Stomach (tissue), 9 donors: ENCODE measurements around the gene ARFGAP3. TPM values are rescaled to one million over a fixed set of nuclear protein-coding genes. Genes with fewer than 3 reads are reported as not detected.
A peak's percentile ranks its signal among the peaks of the same experiment; 100 is the strongest.

ENCODE experiments used
- DNase-seq, 2 donors: peaks; one replicate each; pipeline versions ENCODE4 v3.0.0 to v3.0.0-alpha.2; 2013 to 2019
- H3K27ac ChIP-seq, 5 donors: fragments of 200-600 bp in 4 of 5; sonication (generic) in 4 of 5; one replicate each; pipeline ENCODE4 v1.5.1; 2013 to 2019; ENCODE audit warnings: mild to moderate bottlenecking in 1 of 5, moderate library complexity in 1 of 5
- H3K27me3 ChIP-seq, 3 donors: fragments of 200-600 bp; sonication (generic); one replicate each; pipeline ENCODE4 v1.5.1; 2017 to 2019; ENCODE audit warnings: mixed run types in 1 of 3
- H3K36me3 ChIP-seq, 4 donors: fragments of 200-600 bp; sonication (generic); 1 replicate in 3 of 4; 2 replicates in 1 of 4; pipeline ENCODE4 v1.5.1; 2016 to 2019
- H3K4me1 ChIP-seq, 4 donors: fragments of 200-600 bp; sonication (generic); one replicate each; pipeline ENCODE4 v1.5.1; 2016 to 2019
- H3K4me3 ChIP-seq, 4 donors: fragments of 200-600 bp; sonication (generic) in 3 of 4; one replicate each; pipeline ENCODE4 v1.5.1; 2016 to 2019; ENCODE audit warnings: mild to moderate bottlenecking in 1 of 4
- H3K9me3 ChIP-seq, 4 donors: fragments of 200-600 bp; sonication (generic); one replicate each; pipeline ENCODE4 v1.5.1; 2016 to 2019
- EP300 ChIP-seq: sonication (generic); formaldehyde crosslinking; IDR thresholded peaks from one replicate; pipeline ENCODE4 v1.6.1; 2017; ENCODE audit warnings: antibody characterized with exemption
- POLR2A ChIP-seq, 4 donors: fragments of 450-650 bp; IDR thresholded peaks; one replicate each; pipeline ENCODE4 v1.6.1; 2016; ENCODE audit warnings: antibody characterized with exemption in 4 of 4, control low read depth in 2 of 4, mild to moderate bottlenecking in 1 of 4, moderate library complexity in 1 of 4
- POLR2AphosphoS5 ChIP-seq, 3 donors: sonication (generic); formaldehyde crosslinking; IDR thresholded peaks; one replicate each; pipeline ENCODE4 v1.6.1; 2016; ENCODE audit warnings: antibody characterized with exemption in 3 of 3
- WGBS, 5 donors: extraction: QIAGEN DNeasy Blood & Tissue Kit in 3 of 5; methylation state at CpG; one replicate each; pipeline versions ENCODE4 v1.1.5 to v1.1.7; 2013 to 2018; 5-methylcytosine and 5-hydroxymethylcytosine counted together
- intact Hi-C: fragments of 100-400 bp; cut with DNase I; formaldehyde crosslinking; loops from one replicate; pipeline ENCODE4 v1.15.1; 2023; ENCODE audit warnings: low total_unique reads
- polyA plus RNA-seq, 3 donors: library from polyadenylated mRNA; stranded (reverse); fragments of 200-250 nt; gene quantifications; one replicate each; pipeline ENCODE4 v1.2.3, GENCODE V29; 2013
- total RNA-seq, 5 donors: library from RNA; depleted of rRNA; stranded (reverse); fragments of >200 nt; gene quantifications; one replicate each; pipeline versions ENCODE4 v1.1.0 to v1.2.3, GENCODE V29; 2014 to 2016
- TF ChIP-seq, protein P1 (sequence below), 7 experiments: fragments of 450-650 bp in 4 of 7; fragments of 200-600 bp in 3 of 7; sonication (generic) in 3 of 7; IDR thresholded peaks; one replicate each; pipeline ENCODE4 v1.5.1; 2016 to 2019; ENCODE audit warnings: antibody characterized with exemption in 7 of 7, control low read depth in 2 of 7, mild to moderate bottlenecking in 1 of 7
- donor health status: healthy with polysubstance abuse.
- donor health status: Bipolar disorder and iron deficiency.
- donor health status: healthy.

ARFGAP3 gene
- total and polyA plus RNA-seq, 8 donors: 4.6 to 77.5 (median 39.9) TPM

DNA sequence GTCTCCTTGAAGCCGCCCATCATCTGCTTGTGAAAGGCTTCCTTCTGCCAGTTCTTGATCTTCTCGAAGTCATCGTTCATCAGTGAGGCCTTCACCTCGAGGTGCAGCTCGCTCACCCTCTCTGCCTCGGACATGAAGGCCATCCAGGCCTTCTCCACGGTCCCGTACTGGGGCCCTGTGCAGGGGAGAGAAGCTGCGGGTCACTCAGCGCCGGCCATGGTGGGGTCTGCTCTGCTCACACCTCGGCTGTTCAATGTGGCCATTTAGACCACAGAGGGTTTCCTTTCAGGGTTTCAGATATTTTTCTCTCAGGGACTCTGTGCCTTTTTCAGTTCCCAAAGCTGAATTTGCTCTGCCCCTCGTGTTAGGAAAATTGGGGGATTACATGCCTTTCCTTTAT, 33.9 kb upstream of the ARFGAP3 start:
- H3K4me3 ChIP-seq: no peak overlapping the region
- TF ChIP-seq EP300: no peak
- TF ChIP-seq POLR2AphosphoS5 (IDR thresholded peaks at IDR 0.05): no peak
- TF ChIP-seq POLR2A (IDR thresholded peaks at IDR 0.05): no peak
- TF ChIP-seq, protein P1, sequence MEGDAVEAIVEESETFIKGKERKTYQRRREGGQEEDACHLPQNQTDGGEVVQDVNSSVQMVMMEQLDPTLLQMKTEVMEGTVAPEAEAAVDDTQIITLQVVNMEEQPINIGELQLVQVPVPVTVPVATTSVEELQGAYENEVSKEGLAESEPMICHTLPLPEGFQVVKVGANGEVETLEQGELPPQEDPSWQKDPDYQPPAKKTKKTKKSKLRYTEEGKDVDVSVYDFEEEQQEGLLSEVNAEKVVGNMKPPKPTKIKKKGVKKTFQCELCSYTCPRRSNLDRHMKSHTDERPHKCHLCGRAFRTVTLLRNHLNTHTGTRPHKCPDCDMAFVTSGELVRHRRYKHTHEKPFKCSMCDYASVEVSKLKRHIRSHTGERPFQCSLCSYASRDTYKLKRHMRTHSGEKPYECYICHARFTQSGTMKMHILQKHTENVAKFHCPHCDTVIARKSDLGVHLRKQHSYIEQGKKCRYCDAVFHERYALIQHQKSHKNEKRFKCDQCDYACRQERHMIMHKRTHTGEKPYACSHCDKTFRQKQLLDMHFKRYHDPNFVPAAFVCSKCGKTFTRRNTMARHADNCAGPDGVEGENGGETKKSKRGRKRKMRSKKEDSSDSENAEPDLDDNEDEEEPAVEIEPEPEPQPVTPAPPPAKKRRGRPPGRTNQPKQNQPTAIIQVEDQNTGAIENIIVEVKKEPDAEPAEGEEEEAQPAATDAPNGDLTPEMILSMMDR (IDR thresholded peaks at IDR 0.05): no peak
- H3K4me1 ChIP-seq: peaks cover 48 to 96% (median 67%) of the 10 kb centered on the region in 4 donors
- no peaks in the 10 kb centered on the region for H3K9me3 ChIP-seq
- intact Hi-C loops: no loop called here
- H3K36me3 ChIP-seq: peaks cover 26 to 72% (median 58%) of the 10 kb centered on the region in 4 donors
- peak overlapping the region in 4 of 5 donors; percentile 25 to 93 (median 86) for H3K27ac ChIP-seq
- DNase-seq: no peak
- WGBS, 5 donors: 91 to 96% (median 94%) methylated on average over 13 of the region's 13 CpGs
- no peaks in the 10 kb centered on the region for H3K27me3 ChIP-seq

DNA sequence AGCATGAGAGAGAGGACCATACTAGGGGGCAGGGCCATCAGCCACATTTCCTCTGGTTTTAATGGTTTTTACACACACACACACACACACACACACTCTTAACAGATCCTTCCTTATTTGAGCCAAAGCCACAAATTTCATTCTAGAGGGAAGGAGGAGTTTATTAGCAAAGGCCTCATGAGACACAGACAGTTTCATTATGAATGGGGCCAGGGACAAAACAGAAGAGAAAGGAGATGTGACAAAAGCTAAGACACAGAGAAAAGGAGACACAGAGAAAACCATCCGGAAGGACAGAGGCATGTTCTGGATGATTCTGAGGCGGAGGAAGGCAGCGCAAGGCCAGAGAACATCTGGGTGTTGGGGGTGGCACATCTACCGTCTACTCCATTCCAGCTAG, 32.2 kb upstream of the ARFGAP3 start:
- H3K36me3 ChIP-seq: peaks cover 35 to 89% (median 75%) of the 10 kb centered on the region in 4 donors
- H3K4me1 ChIP-seq: peaks cover 34 to 92% (median 51%) of the 10 kb centered on the region in 4 donors
- intact Hi-C loops: no loop called here

DNA sequence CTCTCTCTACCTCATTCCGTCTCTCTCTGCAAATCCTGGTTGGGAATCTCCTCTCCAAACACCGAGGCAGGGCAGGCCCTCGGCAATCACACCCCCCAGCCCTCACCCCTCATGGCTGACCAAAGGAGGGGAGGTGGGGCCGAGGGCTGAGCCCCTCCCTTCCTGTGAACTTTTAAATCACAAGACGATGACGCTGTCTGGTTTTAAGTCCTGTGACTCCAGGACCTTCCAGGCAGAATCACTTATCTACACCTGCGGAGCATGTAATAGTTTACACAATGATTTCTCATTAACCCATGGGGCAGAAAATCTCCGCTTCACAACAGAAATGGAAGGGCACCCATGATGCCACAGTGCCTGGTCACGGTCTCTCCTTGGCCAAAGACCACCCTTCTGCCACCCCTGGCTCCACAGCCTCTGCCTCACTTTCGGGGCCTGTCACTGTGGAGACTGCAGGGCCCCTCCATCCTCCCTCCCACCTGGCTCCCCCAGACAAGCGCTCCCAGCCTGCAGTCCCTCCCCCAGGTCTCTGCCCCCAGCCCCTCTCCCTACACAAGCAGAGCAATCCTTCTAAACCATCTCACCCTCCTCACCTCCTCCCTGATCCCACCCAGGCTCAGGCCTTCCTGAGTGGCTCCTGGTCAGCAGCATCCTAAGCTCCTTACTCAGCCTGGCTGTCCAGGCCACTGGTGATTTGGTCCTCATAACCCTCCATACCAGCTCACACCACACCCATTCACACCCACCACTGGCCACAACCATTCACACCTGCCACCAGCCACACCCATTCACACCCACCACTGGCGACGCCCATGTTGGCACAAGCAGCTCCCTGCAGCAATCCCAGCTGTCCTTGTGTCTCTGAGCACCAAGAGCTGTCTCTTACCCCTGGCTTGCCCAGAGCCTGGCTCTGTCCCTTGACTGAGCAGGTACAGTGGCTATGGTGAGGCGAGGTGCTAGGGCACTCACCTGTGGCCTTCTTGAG, 30.7 kb upstream of the ARFGAP3 start:
- Histone ChIP-seq H3K4me1 (peaks cover 25 to 77% (median 38%) of the 10 kb centered on the region in 4 donors), H3K9me3 (no peaks in the 10 kb centered on the region), H3K27me3 (no peaks in the 10 kb centered on the region), H3K27ac (peak overlapping the region; percentile 77 to 93 (median 87)), H3K4me3 (no peak overlapping the region), H3K36me3 (peaks cover 47 to 99% (median 88%) of the 10 kb centered on the region in 4 donors)
- TF ChIP-seq, protein P1 (IDR thresholded peaks at IDR 0.05): no peak
- TF ChIP-seq EP300 (no peak), POLR2AphosphoS5 (IDR thresholded peaks at IDR 0.05) (peak; percentile 17 to 69 (median 65))
- 32 to 58% (median 51%) methylated on average over 14 of the region's 14 CpGs for WGBS, 5 donors
- peak; percentile 82 to 91 for DNase-seq
- intact Hi-C loops: no loop called here

More for the DNA sequence above, 32.2 kb upstream of the ARFGAP3 start:
- no peak for DNase-seq
- TF ChIP-seq POLR2A (IDR thresholded peaks at IDR 0.05) (no peak), POLR2AphosphoS5 (IDR thresholded peaks at IDR 0.05) (no peak), EP300 (no peak)
- TF ChIP-seq, protein P1 (IDR thresholded peaks at IDR 0.05): no peak
- Histone ChIP-seq H3K27me3 (no peaks in the 10 kb centered on the region), H3K27ac (peak overlapping the region; percentile 16 to 93 (median 86)), H3K4me3 (no peak overlapping the region), H3K9me3 (no peaks in the 10 kb centered on the region)
- WGBS, 5 donors: 68 to 88% (median 78%) methylated on average over 4 of the region's 4 CpGs

DNA sequence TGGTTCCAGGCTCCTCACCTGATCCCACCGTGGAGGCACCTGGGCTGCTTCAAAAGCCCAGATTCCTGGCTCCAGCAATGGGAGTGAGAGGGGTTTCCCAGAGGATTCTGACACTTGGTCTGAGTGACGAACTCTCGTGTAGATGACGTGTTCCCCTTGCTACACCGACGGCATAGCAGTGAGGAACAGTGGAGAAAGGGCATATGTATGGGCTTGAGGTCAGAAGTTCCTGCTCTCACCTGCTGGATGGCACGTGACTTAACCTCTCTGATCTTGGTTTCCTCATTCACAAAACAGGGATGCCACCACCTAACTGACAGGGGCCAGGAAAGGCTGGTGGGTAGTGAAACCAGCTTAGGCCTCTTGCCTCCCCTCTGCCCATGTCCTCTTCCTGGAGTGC, 30.0 kb upstream of the ARFGAP3 start:
- no peak overlapping the region for H3K4me3 ChIP-seq
- H3K27me3 ChIP-seq: no peaks in the 10 kb centered on the region
- TF ChIP-seq POLR2A (IDR thresholded peaks at IDR 0.05) (no peak), POLR2AphosphoS5 (IDR thresholded peaks at IDR 0.05) (no peak), EP300 (no peak)
- TF ChIP-seq, protein P1 (IDR thresholded peaks at IDR 0.05): no peak
- WGBS, 5 donors: 37 to 59% (median 46%) methylated on average over 7 of the region's 7 CpGs
- peak overlapping the region; percentile 77 to 93 (median 87) for H3K27ac ChIP-seq
- peaks cover 20 to 70% (median 31%) of the 10 kb centered on the region in 4 donors for H3K4me1 ChIP-seq
- no peaks in the 10 kb centered on the region for H3K9me3 ChIP-seq
- DNase-seq: no peak
- peaks cover 50 to 99% (median 92%) of the 10 kb centered on the region in 4 donors for H3K36me3 ChIP-seq
- intact Hi-C loops: no loop called here
